Brain pericyte (primary cell): ENCODE data around the gene AEBP1.

ENCODE experiments used
- DNase-seq: peaks from one replicate; pipeline ENCODE4 v3.0.0-alpha.2; 2012; ENCODE audit warnings: low read depth, low spot score

Gene AEBP1

GRCh38 chr7:44103923-44104859, at the start of gene AEBP1:
Gene AEBP1 (plus strand): TSS chr7:44104345. CDS start chr7:44104666, 321 bp downstream.
- no peak for DNase-seq

DNA sequence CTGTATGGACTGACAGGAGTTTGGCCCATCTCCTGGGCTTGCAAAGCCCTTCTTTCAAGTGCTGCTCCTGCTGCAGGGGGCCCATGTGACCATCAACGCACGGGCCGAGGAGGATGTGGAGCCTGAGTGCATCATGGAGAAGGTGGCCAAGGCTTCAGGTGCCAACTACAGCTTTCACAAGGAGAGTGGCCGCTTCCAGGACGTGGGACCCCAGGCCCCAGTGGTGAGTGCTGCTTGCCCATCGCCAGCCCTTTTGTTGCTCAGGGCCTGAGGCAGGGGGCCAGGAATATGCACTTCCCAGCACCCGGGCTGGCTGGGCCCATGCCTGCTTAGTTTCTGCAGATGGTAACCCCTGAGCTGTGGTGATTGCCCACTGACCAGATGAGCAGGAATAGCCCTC, 47.5 kb upstream of the AEBP1 start:
- no peak for DNase-seq

GRCh38 chr7:44057181-44057848, 46.8 kb upstream of the AEBP1 start:
- DNase-seq, result no peak

DNA sequence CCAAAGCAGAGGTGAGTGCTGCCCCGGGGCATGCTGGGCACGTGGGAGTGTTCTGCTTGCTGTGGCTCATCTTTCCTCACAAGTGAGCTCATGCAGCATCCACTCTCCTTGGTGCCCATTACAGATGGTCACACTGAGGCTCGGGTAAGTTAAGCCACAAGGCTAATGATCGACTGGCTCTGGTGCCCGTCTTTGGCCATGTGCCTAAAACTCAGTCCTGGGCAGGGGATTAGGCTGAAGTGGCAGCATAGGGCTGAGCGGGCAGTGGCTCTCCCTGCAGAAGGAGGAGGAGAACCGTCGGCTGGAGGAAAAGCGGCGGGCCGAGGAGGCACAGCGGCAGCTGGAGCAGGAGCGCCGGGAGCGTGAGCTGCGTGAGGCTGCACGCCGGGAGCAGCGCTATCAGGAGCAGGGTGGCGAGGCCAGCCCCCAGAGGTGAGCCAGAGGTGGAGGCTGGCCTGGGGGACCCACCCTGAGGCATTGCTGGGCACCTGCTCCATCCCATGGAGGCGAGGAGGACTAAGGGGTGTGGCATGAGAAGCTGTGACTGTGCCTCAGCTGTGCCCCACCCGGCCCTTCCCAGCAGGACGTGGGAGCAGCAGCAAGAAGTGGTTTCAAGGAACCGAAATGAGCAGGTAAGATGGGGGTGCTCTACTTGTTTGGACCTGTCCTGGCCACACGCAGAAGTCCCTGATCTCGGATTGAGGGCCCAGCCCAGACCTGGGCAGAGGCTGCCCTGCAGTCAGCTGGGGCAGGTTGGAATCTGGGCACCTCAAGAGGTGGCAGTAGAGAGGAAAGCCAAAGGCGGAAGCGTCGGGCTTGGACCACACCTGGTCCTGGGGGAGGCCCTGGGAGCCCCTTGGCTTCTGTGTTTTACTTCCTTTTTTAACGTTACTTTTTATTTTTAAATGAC, 46.0 kb upstream of the AEBP1 start:
- DNase-seq, result no peak

DNA sequence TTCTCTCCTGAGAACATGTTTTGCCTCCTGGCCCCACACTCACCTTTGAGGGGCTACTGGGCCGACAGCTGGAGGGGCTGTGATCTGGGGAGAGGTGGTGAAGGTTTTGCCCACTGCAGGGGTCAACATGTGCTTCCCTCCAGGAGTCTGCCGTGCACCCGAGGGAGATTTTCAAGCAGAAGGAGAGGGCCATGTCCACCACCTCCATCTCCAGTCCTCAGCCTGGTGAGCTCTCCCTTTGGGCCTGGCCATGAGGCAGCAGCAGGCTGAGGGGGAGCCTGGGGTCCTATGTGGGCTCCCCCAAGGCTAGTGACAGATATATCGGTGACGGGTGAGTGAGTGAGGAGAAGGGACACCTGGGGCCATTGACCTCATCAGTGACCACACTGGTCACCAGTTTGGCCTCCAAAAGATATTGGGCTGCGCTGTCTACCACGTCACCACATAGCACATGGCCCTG, 45.4 kb upstream of the AEBP1 start:
- no peak for DNase-seq

- DNase-seq, result no peak
Observed at GRCh38 chr7:44059219-44060090, 44.7 kb upstream of the AEBP1 start.

DNA sequence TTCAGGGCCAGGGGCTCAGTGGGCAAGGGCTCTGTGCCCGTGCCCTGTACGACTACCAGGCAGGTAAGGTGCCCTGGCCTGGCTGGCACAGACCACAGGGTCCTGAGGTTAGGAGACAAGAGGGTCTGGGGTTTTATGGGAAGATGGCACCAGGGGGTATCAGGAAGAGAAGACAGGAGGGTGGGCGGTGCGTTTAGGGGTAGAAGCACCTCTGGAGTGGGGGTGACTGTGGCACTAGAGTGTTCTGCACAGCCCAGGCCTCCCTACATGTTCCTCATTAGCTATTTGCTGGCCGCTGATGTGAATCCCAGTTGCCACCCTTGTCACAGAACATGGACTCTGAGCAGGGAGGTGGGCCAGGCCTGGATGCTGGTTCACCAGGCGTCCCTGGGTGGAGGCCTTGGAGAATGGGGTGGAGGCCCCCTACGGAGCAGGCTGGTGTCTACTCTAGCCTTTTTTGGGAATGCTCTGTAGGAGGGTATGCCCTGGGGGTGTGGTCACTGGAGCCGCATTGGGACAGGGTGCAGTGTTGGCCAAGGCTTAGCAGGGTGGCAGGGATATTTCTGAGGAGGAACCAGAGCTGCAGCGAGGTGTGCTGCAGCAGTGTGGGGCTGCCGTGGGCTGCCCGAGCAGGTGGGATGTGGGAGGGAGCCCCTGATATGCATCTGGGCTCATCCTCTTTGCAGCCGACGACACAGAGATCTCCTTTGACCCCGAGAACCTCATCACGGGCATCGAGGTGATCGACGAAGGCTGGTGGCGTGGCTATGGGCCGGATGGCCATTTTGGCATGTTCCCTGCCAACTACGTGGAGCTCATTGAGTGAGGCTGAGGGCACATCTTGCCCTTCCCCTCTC, 43.8 kb upstream of the AEBP1 start:
- DNase-seq, result no peak

DNA sequence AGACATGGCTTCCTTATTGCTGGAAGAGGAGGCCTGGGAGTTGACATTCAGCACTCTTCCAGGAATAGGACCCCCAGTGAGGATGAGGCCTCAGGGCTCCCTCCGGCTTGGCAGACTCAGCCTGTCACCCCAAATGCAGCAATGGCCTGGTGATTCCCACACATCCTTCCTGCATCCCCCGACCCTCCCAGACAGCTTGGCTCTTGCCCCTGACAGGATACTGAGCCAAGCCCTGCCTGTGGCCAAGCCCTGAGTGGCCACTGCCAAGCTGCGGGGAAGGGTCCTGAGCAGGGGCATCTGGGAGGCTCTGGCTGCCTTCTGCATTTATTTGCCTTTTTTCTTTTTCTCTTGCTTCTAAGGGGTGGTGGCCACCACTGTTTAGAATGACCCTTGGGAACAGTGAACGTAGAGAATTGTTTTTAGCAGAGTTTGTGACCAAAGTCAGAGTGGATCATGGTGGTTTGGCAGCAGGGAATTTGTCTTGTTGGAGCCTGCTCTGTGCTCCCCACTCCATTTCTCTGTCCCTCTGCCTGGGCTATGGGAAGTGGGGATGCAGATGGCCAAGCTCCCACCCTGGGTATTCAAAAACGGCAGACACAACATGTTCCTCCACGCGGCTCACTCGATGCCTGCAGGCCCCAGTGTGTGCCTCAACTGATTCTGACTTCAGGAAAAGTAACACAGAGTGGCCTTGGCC, 43.0 kb upstream of the AEBP1 start:
- DNase-seq, result no peak

GRCh38 chr7:44061645-44062179, 42.4 kb upstream of the AEBP1 start:
- no peak for DNase-seq

- DNase-seq, result no peak
Observed at GRCh38 chr7:44062180-44062902, 41.8 kb upstream of the AEBP1 start.

GRCh38 chr7:44062903-44063295, 41.2 kb upstream of the AEBP1 start:
- DNase-seq, result no peak

DNA sequence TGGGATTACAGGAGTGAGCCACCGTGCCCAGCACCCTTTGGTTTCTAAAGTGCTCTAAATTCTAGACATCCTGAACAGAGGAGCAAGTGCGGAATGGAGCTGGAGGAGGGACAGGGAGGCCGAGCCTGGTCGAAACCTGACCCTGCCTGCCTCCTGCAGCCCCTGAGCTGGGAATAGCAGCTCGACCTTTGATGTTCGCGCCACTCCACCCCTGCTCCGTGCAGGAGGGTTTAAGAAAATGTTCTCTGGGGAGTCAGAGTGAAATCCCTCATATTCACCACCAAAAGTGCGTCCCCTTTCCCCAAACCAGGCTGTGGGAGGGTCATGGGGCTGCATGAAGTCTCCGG, 40.6 kb upstream of the AEBP1 start:
- no peak for DNase-seq

DNA sequence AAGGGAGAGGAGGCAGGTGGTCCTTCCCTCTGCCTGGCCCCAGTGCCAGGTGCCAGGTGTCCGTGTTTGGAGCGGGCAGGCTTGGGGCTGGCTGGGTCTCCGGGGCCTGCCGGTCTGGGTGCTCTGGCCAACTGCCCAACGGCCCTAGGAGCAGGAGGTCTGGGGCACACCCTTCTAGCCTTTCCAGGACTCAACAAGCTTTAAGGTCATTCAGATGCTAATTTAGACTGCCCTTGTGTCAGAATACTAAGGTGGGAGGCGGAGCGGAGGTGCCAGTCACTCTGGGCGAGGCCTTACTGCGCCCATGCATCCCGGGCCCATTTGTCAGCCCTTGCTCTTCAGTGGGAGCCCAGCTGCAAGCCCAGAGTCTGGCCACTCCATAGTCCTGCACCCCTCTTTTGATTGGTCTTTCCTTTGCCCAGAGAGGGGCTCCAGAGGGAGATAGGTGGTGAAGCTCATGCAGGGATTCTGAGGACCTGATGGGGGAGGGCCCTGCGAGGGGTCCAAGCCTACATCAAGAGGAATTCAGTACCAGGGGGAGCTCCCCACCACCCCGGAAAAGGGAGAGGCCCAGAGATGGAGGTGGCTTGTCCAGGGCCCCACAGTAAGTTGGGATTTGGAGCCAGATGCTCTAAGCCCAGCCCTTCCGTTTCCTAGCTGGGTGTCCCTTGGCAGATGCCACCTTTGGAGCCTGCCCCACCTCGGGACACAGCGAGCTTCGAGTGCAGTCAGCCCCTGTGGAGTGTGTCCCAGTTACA, 40.1 kb upstream of the AEBP1 start:
- no peak for DNase-seq

DNA sequence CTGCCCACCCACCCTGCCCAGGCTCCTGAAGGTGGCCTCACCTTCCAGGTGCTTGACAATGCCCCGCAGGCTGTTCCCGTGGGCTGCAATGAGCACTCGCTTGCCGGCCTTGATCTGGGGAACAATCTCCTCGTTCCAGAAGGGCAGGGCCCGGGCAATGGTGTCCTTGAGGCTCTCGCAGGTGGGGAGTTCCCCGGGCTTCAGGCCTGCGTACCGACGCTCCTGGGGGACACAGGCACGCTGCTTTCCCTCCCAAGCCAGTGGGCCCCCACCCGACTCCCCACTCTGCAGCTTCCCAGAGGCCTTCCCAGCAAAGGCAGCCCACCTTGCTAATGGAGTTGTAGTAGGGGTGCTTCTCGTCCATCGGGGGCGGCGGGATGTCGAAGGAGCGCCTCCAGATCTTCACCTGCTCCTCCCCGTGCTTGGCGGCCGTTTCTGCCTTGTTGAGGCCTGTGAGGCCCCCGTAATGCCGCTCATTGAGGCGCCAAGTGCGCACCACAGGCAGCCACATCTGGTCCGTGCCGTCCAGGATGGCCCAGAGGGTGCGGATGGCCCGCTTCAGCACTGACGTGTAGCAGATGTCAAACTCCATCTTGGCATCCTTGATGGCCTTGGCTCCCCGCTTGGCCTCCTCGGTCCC, 39.2 kb upstream of the AEBP1 start:
- no peak for DNase-seq

GRCh38 chr7:44065431-44066110, 38.6 kb upstream of the AEBP1 start, which contains the start of gene PGAM2:
Gene PGAM2 (minus strand): TSS chr7:44065567. CDS start chr7:44065529, 38 bp downstream.
- no peak for DNase-seq

DNA sequence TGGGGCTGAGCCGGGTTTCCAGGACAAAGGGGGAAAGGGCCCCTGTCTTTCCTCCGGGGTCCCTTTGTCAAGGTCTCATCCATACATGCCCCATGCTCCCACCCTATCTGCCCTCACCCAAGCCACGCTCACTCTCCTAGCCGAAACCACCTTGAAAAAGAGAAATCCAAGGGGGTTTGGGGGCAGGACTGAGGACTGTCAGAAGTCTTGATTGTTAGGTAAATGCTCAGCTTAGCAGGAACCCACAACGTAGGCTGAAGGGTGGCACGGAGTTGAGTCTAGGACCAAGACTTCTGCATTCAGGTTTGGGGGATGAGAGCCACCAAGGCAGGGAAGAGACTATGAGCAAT, 38.1 kb upstream of the AEBP1 start:
- DNase-seq, result no peak
